Right ventricle myocardium superior (tissue), 1 donor: Measurements from ENCODE around the gene APMAP. TPM values are rescaled to one million over a fixed set of nuclear protein-coding genes. Genes with fewer than 3 reads are reported as not detected.

ENCODE experiments used
- ATAC-seq: fragments of 200-7000 bp; cut with Tn5 transposase; one replicate; pipeline ENCODE4 v1.9.1; 2020; ENCODE audit warnings: mild to moderate bottlenecking; ENCODE audit not compliant: poor library complexity
- DNase-seq: peaks from one replicate; pipeline ENCODE4 v3.0.0-alpha.2; 2020
- intact Hi-C: fragments of 100-400 bp; cut with DNase I; formaldehyde crosslinking; loops from one replicate; pipeline ENCODE4 v1.11.2; 2022
- long read RNA-seq: library from polyadenylated mRNA; unstranded; transcript quantifications from one replicate; pipeline ENCODE4 v2.0.0, GENCODE V29; 2021
- total RNA-seq: library from RNA; stranded (reverse); fragmentation: NEBNext Ultra II Directional; extraction: Animal tissue kit (Norgen Biotek cat#: 25700); gene quantifications from one replicate; pipeline ENCODE4 v1.2.1, GENCODE V29; 2021
- donor health status: DM: no; HTN: yes; CAD: no; lungs with severe emphysema.

APMAP gene
- 23.2 TPM for total RNA-seq
- long read RNA-seq, transcript APMAP-201 (9 exons, 2,430 nt): major isoform, 73 of 88 reads
- long read RNA-seq, partial matches to known transcripts: 9 of 88 reads
- long read RNA-seq, other reads (novel, unspliced or antisense): 6 of 88 reads

GRCh38 chr20:24992487-24993205 is at the start of gene APMAP:
Gene APMAP, minus strand, starts transcription at chr20:24992751. Its CDS starts 63 bp downstream, at chr20:24992688.
- peak; percentile 99 for DNase-seq
- intact Hi-C loops: loop anchor here (1.0 to 5.0 kb wide), 2 partner anchors 73 to 200 kb away; no protein-coding TSS in a partner anchor
- ATAC-seq: peak; percentile 95

GRCh38 chr20:25041813-25042530 is 49.4 kb upstream of the APMAP start:
- ATAC-seq (no peak), DNase-seq (peak; percentile 23)
- intact Hi-C loops: no loop called here

GRCh38 chr20:25040438-25040831 is 47.9 kb upstream of the APMAP start:
- ATAC-seq (peak; percentile 13), DNase-seq (peak; percentile 47)
- intact Hi-C loops: no loop called here

DNA sequence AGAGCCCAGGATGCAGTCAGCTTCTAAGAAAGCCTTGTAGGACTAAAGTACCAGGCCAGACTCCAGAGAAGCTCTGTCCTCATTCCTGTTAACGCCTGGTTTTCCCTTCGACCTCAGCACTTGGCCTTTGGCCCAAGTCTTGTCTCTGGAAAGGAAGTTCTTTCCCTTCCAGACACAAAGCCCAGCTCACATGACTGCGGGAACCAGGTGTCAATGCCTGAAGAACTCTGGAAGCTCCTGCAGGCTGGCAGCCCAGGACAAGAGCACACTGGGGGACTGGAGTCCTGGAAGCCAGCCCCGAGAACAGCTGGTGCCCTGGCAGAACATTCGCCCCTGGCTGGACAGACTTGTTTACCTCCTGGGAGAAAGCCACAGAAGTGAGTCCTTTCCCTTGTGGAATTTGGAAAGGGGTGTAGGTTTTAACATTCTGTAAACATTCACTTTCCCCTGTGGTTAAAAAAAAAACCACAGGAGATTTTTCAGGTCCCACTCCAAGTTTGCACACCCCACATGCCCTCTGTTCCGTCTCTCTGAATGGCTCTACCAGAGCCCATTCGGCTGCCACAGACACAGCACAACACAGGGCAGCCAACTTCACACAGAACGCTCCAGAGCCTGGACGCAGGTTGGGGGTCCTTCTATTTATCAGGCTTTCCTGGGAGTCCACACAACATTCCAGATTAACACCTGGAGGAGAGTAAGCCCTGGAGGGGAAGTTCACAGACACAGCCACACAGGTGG is 47.3 kb upstream of the APMAP start:
- DNase-seq (peak; percentile 90), ATAC-seq (peak; percentile 83)
- intact Hi-C loops: no loop called here

GRCh38 chr20:25038591-25039015 is 46.1 kb upstream of the APMAP start:
- intact Hi-C loops: no loop called here
- ATAC-seq: no peak
- no peak for DNase-seq

- DNase-seq (no peak), ATAC-seq (no peak)
- intact Hi-C loops: no loop called here
Observed at GRCh38 chr20:25038103-25038410, 45.5 kb upstream of the APMAP start.

DNA sequence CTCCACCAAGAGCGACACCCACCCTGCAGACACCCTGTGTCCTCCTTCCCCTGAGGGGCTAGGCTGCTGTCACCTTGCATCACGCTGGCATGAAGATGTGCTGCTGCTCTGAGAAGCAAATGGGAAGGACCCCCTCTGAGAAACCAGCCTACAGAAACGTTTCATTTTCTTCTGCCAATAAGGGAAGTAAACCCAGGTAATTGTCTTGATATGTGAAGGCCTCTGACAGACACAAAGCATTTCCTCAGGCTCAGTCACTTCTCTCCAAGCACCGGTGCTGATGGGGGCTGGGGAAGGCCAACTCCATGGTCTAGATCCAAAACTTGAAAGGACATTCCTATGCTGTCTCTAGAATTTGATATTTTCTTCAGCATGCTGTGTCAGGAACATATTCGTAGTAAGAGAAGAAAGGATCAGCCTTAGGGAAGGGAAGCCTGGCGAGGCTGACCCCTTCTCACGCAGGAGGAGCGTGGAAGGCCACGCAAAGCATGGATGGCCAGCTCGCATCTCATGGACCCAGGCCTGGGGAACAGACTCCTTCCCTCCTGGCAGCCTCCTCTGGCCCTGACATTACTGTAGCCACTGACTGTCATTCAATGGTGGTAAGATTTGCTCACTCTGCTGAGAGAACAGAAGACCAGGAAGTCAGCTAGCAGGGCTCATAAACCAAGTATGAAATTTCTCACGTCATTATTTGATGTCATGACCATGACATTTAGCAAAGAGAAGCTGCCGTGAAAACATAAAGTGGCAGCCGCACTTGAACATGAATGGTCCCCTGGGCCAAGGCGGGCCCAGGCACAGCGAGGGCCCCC is 44.9 kb upstream of the APMAP start:
- ATAC-seq: no peak
- intact Hi-C loops: no loop called here

DNA sequence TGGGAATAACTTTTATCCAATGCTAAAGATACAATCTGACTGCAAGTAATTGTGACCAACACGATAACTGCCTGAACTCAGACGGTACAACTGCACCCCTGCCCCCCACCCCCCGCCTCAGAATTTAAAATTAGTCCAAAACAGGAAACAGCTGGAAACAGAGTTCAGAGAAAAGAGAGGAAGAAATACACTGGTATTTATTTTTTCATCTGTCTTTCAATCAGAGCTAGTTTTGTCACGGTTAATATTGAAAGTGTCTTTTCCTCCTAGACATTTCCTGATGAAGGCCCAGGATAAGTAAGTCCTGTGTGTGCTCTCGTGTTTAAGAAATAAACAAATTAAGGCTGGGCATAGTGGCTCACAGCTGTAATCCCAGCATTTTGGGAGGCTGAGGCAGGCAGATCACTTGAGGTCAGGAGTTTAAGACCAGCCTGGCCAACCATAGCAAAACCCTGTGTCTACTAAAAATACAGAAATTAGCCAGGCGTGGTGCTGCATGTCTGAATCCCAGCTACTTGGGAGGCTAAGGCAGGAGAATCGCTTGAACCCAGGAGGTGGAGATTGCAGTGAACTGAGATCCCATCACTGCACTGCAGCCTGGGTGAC is 43.9 kb upstream of the APMAP start:
- DNase-seq (no peak), ATAC-seq (no peak)
- intact Hi-C loops: no loop called here

More for the DNA sequence above, 44.9 kb upstream of the APMAP start:
- no peak for DNase-seq

GRCh38 chr20:25035921-25036320 is 43.4 kb upstream of the APMAP start:
- intact Hi-C loops: no loop called here
- ATAC-seq (no peak), DNase-seq (no peak)

DNA sequence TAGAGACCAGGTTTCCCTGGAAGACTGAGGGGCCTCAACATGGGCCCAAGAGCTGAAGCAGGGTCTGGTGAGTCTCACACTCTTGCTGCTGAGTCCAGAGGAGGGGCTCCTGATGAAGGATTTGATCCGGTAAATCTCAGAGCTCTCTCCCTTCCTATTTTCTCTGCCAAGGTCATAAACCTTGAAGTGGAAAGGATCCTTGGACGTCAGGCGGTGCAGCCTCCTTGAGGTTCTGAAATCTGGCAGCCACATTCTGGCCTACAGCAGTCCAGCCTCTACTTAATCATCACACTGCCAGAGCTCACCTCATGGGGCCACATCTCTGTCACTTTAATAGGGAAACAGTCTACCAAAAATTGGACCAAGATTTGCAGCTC is 41.4 kb upstream of the APMAP start:
- ATAC-seq (no peak), DNase-seq (no peak)
- intact Hi-C loops: no loop called here

- intact Hi-C loops: no loop called here
Observed at GRCh38 chr20:25033265-25033923, 40.8 kb upstream of the APMAP start.

GRCh38 chr20:25032478-25033264 is 40.1 kb upstream of the APMAP start:
- ATAC-seq: peak; percentile 70
- peak; percentile 84 for DNase-seq
- intact Hi-C loops: no loop called here

More at GRCh38 chr20:25033265-25033923, 40.8 kb upstream of the APMAP start:
- peak; percentile 53 for ATAC-seq
- DNase-seq: no peak

- no peak for DNase-seq
- no peak for ATAC-seq
- intact Hi-C loops: no loop called here
Observed at GRCh38 chr20:25032065-25032477, 39.5 kb upstream of the APMAP start.

- ATAC-seq (no peak), DNase-seq (no peak)
- intact Hi-C loops: no loop called here
Observed at GRCh38 chr20:25031241-25031640, 38.7 kb upstream of the APMAP start.

- intact Hi-C loops: no loop called here
- ATAC-seq (no peak), DNase-seq (no peak)
Observed at GRCh38 chr20:25030649-25031207, 38.2 kb upstream of the APMAP start.

- intact Hi-C loops: no loop called here
- no peak for ATAC-seq
- no peak for DNase-seq
Observed at GRCh38 chr20:25030007-25030648, 37.6 kb upstream of the APMAP start.
